Astrocyte of the hippocampus (primary cell): Measurements from ENCODE around the gene CCDC47.
"Not testable (repeated sequence)": the region's sequence is repeated elsewhere in the genome, so short reads cannot be mapped to it uniquely, and the experiment has no call there.

ENCODE experiments used
- DNase-seq: peaks from one replicate; pipeline ENCODE4 v3.0.0; 2011; ENCODE audit warnings: low read depth, low spot score

CCDC47 gene, protein sequence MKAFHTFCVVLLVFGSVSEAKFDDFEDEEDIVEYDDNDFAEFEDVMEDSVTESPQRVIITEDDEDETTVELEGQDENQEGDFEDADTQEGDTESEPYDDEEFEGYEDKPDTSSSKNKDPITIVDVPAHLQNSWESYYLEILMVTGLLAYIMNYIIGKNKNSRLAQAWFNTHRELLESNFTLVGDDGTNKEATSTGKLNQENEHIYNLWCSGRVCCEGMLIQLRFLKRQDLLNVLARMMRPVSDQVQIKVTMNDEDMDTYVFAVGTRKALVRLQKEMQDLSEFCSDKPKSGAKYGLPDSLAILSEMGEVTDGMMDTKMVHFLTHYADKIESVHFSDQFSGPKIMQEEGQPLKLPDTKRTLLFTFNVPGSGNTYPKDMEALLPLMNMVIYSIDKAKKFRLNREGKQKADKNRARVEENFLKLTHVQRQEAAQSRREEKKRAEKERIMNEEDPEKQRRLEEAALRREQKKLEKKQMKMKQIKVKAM

DNA sequence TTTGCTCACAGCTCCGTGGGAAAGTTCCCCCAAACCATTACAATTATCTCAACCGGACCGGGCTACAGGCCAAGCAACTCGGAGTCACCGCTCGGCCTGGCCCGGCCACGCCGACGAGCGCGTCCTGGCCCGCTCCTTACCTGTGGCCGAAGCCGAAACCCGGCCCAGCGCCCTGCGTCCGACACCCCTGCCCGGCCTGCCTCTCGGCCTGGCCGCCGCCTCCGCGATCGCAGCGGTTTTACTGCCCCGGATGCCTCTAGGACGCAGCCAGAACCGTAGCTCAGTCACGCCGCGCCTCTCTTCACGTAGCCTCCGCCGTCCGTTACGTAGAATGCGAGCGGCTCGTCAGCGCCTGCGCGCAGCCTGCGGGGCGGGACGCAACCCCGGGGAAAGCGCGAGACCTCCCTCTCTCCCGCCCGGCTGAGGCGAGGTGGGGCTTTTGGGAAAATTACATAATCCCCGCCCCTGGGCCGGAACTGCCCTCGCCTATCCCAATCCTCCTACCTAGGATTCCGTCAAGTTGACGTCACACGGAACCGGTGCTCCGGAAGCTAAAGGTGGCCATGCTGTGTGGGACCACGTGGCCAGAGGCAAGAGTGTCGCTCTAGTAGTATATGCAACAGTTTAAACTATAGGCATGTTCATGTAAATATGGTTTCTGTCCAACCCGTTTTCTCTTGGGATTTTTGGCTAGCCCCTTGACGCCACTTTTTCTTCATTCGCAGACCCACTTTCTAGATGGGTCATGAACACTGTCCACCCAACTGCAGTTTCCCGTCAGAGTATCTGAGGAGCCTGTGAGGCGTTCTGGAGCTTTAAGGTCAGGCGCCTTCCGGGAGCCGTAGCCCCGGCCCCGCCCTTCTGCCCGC is at the start of gene CCDC47:
Gene CCDC47, minus strand, starts transcription at position 326 of the 869 bp plus-strand sequence. CDS start 7,422 bp downstream, outside the sequence.
- peak; percentile 100 for DNase-seq

DNA sequence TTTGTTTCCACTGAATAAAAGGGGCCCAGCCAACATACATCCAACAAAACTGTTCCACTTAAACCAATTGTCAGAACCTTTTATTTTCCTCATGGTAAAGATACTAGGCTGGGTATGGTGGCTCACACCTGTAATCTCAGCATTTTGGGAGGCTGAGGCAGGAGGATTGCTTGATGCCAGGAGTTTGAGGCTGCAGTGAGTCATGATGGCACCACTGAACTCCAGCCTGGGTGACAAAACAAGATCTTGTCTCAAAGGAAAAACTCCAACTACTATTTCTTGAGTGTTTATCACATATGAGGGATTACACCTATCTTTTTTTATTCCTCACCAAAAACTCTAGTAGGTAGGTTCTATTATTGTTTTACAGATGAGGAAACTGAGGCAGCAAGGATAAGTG is 49.1 kb upstream of the CCDC47 start:
- no peak for DNase-seq

DNA sequence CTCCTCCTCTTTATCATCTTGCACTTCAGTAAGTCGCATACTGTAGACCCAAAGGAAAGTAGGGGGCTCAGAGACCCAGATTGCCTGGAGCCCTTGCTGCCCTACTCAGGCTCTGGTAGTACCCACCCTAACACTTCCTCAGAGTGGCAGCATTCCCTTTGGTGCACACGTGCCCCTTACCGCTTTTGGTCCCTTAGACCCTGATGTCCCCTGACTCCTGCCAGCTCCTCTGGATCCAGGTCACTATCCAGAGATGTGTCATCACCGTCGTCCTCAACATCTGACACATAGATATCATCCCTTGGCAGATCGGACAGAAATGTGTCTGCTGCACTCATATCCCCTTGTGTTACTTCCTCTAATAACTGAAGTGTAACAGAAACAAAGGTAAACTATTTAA is 48.4 kb upstream of the CCDC47 start:
- no peak for DNase-seq

DNA sequence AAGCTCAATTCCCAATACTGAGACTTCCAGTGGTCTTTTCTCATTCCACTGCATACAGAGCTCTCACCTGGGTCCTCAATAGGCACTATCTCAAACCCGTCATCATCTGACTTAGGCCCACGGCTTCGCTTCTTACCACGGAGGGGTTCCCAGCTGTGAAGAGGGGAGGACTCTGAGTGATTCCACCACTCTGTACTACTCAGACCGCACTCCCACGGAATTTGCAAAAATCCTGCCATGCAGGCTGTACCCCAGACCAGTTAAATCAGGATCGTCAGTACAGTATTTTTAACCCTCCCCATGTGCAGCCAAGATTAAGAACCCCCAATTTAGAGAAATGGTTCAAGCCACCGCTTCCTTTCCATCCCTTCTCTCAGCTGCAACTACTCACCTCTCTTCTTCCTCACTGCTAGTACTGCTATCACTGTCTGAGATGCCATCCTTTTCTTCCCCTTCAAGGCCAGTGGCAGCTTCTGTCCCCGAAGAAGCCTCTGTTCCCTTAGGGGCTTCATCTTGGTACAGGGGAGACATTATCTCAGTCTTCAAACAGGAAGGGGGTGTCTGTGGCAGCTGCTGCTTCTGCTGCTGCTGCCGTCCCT is 47.7 kb upstream of the CCDC47 start:
- no peak for DNase-seq

DNA sequence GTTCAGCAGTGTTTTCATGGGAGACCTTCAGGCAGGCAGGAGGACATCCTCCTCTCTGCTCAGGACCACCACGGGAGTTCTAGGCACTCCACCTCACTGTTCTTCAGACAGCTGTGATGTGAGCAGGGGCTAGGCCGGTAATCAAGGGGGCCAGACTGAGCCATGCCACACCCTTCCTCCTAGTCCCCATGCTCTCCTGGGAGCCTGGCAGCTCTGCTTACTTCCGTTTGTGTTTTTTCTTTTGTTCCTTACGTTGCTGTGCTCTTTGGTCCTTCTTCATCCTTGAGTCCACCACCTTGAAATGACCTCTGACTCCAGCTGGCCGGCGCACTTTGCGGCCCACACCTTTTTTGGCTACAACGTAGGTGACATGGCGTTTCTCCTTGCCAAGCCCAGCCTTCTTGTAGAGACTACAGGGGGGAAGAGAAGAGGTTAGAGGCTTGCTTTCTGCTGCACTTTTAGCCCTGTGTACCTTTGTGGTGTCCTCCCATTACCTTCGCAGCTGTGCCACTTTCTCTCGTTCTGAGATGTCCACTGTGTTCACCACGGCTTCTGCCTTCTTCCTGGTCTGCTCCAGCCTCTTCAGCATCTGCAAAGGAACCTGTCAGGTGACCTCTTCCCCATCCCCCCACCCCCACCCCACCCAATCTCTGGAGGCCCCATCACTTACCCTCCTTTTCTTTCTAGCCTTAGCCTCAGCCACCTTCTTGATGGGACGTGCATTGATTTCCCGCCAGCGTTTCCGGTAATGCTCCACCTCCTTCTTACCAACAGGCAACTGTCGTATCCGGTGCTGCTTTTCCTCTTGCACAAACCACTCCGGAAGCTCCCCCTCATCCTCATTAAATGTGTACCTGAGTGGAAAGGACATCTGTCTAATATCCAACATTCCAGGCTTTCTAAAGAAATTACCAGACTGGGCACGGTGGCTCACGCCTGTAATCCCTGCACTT is 46.5 kb upstream of the CCDC47 start:
- no peak for DNase-seq

DNA sequence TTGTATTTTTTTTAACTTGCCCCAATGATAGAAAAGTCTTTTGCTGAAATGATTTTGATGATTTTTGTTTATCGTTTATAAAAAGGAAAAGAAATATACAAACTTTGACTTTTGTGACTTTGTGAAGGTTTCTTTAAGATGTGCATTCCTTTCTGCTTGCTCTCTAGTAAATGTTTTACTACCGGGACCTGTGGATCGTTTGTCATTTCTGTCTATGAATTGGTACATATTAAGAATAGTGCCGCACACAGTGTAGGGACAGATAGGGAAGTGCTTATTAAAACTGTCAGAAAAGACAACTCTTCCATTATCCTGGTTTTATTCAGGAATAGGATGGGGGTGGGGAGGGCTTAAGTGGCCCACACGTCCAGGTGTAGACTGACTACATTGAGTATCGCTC is 45.7 kb upstream of the CCDC47 start:
- no peak for DNase-seq

DNA sequence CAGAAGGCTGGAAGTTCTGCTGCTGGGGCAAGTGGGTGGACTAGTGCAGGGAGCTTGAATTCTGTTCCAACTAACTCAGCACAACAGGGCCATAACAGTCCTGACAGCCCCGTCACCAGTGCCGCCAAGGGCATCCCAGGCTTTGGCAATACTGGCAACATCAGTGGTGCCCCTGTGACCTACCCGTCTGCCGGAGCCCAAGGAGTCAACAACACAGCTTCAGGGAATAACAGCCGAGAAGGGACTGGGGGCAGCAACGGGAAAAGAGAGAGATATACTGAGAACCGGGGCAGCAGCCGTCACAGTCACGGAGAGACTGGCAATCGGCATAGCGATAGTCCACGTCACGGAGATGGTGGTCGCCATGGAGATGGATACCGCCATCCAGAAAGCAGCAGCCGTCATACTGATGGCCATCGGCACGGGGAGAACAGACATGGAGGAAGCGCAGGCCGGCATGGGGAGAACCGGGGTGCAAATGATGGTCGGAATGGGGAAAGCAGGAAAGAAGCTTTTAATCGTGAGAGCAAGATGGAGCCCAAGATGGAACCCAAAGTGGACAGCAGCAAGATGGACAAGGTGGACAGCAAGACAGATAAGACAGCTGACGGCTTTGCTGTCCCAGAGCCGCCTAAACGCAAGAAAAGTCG is 44.5 kb upstream of the CCDC47 start:
- no peak for DNase-seq

DNA sequence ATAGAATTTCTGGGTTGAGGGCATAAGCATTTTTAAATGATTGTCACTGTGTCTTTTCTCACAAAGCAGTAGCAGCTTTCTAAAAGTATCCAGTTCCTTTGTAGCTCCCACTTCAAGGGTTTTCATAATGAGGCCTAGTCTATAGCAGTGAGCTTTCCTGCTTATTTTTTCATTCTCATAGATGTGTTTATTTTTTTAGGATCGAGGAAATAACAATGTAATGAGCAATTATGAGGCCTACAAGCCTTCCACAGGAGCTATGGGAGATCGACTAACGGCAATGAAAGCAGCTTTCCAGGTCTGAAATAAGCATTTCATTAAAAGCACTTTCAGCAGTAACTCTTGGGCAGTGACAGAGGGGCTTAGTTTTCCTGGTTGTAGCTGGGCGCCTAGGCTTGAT is 43.3 kb upstream of the CCDC47 start:
- DNase-seq = no peak

DNA sequence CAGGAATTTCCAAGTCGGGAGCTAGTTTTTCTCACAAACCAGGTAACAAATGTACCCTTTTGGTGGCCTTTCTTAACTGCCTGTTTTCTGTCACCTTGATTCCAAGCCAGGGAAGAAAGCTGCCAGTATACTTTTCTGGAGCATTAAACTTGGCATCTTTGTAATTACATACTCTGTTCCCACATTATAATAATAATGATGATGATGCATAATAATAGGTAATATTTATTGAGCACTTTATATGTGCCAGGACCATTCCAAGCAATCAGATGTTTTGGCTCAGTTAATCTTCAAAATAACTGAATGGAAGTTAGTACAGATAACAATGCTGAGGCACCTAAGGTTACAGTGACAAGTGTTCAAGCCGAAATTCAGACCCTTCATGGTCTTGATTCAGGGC is 42.7 kb upstream of the CCDC47 start:
- no peak for DNase-seq

DNA sequence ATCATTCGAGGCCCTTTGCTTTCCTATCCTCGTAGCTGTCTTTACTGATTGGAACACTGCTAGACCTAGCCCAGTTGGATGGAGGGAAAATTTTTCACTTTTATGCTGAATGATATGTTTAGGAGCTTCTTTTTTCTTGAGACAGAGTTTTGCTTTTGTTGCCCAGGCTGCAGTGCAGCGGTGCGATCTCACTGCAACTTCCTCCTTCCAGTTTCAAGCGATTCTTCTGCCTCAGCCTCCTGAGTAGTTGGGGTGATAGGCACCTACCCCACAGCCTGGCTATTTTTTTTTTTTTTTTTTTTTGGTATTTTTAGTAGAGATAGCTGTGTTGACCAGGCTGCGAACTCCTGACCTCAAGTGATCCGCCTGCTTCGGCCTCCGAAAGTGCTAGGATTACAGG is 36.6 kb upstream of the CCDC47 start:
- no peak for DNase-seq

DNA sequence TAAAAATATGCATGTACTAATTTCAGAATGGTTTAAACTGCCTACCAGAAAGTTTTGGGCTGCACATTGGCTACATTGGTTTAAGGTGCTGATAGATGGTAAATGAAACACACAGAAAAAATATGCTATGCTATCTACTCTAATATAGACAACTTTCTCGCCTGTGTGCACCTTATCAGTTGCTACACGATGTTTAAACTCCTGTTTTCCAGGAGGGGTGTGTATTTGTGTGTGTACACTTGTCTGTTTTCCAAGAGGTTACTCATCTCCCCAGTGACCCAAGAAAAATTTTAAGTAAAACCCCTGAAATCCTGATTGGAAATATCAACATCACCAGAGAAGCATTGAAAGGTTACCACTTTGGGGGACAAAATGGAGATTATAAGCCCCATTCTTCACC is 32.2 kb upstream of the CCDC47 start:
- no peak for DNase-seq

DNA sequence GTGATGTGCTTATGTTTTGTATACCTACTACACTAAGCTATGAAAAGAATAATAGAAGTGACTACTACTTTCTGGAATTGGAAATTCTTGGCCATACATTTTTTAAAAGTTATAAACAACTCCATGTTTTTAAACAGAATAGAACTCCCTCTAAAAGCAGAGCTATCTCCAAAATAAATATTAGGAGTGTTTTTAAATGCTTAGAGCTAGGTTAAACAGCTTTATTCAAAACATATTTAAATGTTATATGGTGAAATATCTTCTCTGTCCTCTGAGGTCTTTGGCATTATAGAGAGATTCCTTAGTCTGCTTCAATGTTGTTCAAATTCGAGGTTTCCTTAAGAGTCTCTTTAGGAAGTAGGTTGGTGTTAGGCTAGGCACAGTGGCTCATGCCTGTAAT is 30.9 kb upstream of the CCDC47 start:
- no peak for DNase-seq

DNA sequence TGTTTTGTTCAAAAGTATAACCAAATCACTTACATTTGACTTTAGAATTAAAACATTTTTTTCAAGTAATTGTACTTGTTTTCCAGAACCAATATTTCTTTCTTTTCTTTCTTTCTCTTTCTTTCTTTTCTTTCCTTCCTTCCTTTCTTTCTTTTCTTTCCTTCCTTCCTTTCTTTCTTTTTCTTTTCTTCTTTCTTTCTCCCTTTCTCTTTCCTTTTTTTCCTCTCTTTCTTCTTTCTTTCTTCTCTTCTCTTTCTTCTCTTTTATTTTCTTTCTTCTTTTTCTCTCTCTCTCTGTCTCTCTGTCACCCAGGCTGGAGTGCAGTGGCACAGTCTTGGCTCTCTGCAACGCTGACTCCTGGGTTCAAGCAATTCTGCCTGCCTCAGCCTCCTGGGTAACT is 27.4 kb upstream of the CCDC47 start:
- DNase-seq = no peak

DNA sequence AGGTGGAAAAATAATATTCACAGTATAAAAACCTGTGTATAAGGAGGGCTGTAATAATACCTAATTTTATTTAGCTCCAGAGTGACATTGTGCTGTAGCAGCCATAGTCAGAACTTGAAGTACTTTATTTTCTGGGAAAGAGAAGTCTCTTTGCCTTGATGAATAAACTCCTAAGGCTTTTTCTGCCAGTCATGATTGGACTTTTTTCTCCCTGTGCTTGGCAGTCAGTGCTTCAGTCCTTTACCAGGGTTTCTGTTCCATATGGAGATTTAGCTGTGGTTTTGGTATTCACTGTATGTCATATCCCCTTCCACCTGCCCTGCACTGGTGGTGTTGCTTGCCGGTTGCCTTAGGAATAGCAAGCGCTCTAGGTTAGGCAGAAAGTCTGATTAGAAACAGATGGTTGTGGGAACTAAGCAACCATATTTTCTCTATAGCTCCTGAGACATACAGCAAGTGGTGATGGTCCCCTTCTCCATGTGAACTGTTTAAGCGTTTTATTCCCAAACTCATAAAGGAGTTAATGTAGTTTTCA is 25.2 kb upstream of the CCDC47 start:
- DNase-seq = no peak

DNA sequence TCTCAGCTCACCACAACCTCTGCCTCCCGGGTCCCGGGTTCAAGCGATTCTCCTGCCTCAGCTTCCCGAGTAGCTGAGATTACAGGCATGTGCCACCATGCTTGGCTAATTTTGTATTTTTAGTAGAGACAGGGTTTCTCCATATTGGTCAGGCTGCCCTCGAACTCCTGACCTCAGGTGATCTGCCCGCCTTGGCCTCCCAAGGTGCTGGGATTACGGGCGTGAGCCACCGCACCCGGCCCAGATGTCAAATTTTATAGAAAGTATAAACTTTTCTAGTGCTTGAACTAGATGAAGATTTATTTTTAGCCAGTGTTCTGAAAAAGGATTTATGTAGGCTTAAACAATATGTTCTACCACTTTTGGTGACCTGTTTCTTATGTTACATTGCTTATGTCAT is 23.0 kb upstream of the CCDC47 start:
- not testable (repeated sequence) for DNase-seq

DNA sequence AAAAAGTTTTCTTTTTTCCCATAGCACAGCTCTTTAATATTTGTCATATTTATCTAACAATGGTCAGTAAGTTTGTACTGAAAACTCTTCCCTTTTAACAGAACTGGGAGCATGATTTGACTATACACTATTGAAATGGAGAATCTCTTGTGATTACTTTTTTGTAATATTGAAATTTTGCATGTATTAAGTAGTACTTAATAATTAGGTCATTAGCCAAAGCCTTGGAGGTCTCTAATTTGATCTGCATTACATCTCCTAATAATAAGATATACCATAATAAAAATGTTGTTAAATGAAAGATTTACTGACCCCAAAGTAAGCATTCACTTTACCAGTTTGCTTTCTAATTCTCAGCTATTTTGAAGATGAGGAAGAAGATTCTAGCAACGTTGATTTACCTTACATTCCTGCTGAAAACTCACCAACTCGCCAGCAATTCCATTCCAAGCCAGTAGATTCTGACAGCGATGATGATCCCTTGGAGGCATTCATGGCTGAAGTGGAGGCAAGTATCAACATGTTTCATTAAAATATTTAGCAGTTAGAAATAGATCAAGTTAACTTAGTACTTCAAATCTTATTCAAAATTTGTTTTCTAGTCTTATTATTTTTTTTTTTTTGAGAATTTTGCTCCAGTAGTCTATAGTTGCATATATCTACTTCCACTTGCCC is 18.8 kb upstream of the CCDC47 start:
- DNase-seq = no peak

DNA sequence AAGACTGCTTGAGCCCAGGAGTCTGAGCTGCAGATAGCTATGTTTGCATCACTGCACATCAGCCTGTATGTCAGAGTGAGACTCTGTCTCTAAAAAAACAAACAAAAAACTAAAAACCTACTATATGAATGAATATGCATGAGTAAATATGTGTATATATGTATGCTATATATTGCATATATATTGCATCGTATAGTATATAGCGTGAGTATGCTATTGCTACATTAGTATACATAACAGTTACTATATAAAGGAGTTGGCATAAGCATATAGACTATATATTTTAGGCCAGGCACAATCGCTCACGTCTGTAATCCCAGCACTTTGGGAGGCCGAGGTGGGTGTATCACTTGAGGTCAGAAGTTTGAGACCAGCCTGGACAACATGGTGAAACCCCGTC is 16.7 kb upstream of the CCDC47 start:
- no peak for DNase-seq

DNA sequence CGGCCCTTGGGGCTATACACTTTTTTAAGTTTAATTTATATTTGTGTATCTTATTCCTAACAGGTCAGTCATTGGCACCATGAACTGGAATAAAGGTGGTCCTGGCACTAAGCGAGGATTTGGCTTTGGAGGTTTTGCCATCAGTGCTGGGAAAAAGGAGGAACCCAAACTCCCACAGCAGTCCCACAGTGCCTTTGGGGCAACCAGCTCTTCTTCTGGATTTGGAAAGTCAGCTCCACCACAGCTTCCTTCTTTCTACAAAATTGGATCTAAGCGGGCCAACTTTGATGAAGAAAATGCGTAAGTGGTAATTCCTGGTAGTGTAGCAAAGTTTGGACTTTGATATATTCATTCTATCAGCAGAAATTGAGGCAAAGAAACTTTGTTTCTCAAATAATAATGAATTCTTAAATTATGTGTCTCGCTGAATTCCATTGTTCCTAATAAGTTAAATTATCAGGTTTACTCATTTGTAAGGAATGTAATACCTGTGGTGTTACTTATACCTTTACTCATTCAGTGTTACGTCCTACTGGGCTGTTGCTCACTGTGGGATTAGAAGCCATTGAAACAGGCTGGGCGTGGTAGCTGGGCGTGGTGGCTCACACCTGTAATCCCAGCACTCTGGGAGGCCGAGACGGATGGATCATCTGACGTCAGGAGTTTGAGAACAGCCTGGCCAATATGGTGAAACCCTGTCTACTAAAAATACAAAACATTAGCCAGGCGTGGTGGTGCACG is 13.7 kb upstream of the CCDC47 start:
- DNase-seq = no peak

DNA sequence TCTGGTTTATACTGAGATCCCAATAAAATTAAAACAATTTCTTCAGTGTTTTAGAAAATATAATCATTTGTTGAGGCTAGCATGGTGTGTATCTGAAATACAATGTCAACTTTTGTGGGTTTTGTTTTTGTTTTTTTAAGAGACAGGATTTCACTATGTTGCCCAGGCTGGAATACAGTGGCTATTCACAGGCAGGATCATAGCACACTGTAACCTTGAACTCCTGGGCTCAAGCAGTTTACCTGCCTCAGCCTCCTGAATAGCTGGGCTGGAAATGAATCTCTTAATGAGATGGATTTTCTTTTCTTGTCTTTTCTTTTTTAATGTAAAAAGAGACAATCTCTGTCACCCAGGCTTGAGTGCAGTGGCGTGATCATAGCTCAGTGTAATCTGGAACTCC is 12.7 kb upstream of the CCDC47 start:
- DNase-seq = no peak
